GM12872 (cell line): ENCODE data around the gene DLG5.

Source experiments
- TF ChIP-seq, protein P1 (sequence below): IDR thresholded peaks from 3 replicates; pipeline ENCODE4 v1.5.1; 2011; ENCODE audit warnings: low read depth, mild to moderate bottlenecking, low read length, moderate library complexity; ENCODE audit not compliant: insufficient read depth

Gene DLG5

DNA sequence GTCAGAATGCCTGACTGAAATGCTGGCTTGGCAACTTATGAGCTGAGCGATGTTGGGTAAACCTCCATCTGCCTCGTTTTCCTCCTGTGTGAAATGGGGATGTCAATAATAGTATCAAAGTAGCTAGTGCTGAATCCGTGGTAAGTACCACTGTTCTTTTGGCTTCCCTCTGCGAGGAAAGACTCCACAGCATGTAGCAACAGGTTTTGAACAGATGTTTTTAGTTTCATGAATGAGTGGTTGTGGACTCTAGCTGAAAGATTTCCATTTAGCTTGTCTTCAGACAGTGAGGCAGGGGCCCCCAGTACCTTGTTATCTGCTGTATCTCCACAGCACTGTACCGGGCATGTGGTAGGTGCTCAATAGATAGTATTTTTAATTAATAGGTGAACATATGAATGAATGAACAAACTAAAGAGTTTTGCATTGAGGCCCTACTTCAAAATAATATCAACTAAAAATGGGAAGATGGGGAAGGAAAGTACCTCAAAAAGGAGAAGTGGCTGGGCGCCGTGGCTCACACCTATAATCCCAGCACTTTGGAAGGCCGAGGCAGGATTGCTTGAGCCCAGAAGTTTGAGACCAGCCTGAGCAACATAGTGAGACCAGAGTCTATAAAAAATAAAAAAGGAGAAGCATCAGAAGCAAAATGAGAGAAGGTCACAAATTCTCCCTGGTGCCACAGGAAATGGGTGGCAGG lies 5.6 kb upstream of the DLG5 start:
- TF ChIP-seq, protein P1, sequence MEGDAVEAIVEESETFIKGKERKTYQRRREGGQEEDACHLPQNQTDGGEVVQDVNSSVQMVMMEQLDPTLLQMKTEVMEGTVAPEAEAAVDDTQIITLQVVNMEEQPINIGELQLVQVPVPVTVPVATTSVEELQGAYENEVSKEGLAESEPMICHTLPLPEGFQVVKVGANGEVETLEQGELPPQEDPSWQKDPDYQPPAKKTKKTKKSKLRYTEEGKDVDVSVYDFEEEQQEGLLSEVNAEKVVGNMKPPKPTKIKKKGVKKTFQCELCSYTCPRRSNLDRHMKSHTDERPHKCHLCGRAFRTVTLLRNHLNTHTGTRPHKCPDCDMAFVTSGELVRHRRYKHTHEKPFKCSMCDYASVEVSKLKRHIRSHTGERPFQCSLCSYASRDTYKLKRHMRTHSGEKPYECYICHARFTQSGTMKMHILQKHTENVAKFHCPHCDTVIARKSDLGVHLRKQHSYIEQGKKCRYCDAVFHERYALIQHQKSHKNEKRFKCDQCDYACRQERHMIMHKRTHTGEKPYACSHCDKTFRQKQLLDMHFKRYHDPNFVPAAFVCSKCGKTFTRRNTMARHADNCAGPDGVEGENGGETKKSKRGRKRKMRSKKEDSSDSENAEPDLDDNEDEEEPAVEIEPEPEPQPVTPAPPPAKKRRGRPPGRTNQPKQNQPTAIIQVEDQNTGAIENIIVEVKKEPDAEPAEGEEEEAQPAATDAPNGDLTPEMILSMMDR, result no peak

DNA sequence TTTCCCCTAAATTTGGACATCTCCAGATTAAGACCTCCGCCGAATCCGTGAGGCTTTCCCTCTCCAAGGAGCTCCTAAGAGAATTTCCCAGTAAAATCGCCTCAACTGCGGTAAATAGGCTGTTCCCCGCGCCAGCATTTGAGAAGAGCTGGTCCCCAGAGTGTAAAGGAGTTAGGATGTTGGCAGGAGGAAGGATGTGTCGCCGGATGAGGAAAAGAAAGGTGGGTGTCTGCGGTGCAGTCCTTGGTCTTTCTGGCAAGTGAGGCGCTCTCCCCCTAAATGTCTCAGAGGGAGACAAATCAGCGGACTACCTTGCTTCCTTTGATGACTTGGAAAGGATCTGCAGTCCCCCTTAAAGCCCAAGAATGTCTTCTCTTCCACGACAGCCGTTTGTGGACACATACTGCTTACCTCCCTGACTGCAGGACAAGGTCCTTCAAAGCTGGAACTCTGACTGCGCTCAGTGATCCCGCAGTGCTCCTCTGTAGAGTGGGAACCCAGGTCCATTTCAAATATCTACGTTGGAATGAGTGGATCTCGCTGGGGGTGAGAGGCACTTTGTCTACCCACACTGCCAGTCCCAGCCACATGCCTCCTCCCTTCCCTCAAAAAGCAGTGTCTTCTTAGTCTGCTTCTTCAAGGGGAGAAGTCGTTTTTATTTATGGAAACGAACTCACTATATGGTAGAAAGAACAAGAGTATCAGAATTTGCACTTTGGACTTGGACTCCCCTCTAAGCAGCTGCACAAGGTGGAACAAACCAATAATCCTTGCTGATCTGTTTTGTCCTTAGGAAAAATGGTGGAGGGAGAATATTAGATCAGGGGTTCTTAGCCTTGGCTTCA lies 1.1 kb upstream of the DLG5 start:
- TF ChIP-seq, protein P1, result no peak

DNA sequence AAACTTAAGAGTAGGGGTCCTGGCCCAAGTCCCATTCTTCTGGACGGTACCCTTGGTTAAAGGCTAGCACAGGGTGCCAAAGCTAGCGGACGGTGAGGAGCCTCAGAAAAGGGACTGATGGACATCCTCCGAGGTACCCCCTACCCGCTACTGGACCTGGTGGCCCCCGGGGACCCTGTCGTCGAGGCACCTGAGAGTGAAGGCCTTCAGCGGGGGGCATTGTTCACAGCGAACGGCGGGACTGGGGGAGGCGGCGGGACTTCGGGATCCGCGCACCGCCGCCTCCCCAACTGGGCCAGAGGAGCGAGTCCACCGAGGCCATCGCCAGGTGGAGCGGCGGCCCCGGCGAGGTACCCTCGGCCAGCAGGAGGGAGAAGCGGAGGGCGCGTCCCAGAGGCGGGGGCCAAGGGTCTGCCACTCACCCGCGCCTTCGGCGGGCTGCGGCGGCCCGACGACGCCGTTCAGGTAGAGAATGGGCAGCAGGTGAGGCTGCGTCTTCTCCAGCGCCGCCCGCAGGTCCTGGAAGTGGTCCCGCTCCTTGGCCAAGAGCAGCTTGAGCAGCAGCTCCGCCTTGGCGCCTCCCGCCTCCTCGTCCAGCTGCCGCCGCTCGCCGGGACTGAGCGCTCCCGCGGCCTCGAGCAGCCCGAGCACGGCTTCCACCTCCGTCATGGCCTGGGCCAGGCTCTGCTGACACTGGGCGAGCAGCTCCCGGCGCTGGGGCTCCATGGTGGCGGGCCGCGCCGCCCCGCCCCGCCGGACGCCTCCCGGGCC lies 575 bp downstream of the DLG5 start:
- TF ChIP-seq, protein P1, result no peak

DNA sequence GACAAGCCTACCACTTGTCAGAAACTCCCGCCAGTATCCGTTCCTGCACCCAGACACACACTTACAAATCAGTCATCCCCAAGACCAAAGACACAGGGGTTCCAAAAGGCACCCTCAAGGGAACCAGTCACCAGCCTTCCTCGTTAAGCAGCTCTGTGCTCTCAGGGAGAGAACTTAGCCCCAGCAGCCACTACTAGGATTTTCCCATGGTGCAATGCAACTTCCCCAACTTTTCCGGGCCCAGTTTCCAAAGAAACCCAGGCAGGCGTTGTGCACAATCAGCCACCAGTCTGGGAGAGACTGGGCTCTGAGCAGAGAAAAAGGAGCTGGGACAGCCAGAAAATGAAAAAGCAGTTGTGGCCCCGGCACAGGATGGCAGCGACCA lies 1.2 kb downstream of the DLG5 start:
- TF ChIP-seq, protein P1, result no peak

GRCh38 chr10:77922566-77923179 lies 3.9 kb downstream of the DLG5 start:
- TF ChIP-seq, protein P1, result no peak

DNA sequence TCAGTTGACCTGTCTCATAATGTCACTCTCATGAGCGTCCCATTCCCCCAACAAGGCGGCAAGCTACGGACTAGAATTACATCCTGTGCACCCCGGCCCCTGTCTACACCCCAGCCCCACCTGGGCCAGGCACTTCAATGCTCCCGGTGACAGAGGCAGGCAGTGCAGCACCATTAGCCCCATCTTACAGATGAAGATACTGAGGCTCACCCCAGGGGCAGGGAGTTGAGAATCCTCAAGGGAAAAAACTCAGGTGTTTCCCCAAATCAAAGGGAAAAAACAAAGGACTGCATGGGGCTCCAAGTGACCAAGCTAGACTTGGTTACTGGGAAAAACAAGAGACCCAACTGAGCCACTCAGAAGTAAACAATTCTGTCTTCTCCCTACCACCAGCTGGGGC lies 4.5 kb downstream of the DLG5 start:
- TF ChIP-seq, protein P1, result no peak

GRCh38 chr10:77921395-77921794 lies 5.2 kb downstream of the DLG5 start:
- TF ChIP-seq, protein P1, result no peak
